ENCODE measurements around the gene CTIF.

Gene CTIF

DNA sequence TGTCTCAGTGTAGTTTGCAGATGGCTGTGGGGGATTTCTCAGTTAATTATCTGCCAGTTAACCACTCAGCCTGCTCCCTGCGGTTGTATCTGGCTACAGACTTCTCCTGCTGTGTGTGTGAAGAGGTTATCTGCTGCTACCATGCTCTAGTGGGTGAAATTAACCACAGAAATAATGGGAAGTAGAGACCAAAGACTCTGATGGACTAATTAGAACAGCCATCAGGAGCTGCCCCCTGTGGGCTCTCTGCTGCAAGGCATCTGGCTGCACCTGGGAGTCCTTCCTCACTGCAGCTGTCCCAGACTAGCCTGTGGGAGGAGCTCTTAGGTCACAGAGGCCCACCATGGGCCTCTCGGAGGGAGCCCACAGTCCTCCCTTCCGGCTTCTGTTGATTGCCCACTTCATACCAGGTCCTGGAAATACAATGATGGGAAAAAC is 66.6 kb downstream of the CTIF start:
- ATAC-seq, result no peak

DNA sequence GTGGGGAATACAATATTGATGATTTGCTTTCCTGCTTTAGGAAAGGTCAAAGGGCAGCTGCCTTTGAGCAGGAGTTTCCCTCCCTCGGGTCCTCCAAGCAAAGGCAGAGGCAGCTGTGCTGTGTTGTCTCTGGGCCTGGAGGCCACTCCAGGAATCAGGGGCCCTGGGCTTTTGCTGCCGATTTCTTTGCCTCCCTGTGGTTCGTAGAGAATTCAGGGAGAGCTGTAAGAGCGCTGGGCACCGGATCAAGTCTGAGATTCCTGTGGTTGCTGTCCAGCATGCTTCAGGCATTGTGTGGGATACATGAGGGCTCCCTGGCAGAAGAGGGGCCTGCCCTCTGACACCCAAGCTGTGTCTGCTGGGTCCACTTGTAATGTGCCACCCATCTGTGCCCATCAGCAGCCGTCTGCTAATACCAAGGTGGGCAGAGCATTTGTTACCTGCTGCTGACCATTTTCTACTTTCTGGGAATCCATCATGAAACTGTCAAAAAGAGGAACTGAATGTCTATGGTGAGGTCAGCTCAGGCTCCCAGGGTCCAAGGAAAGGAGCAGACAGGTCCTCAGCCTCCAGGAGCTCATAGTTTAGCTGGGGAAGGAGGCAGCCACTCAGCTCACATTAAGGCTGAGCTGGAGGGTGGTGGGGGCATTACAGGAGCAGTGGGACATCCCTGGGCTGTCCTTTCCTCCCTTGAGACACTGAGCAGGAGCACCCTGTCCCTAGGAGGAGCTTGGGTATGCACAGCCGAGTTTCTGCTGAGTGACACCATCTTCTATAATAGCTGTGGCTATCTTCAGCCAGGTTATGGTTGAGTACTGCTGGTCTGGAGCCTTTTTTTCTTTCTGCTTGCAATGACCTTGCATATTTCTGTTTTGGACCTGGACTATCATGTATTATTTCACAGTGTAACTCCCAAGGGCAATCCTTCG is 68.5 kb downstream of the CTIF start:
- no peak for ATAC-seq

DNA sequence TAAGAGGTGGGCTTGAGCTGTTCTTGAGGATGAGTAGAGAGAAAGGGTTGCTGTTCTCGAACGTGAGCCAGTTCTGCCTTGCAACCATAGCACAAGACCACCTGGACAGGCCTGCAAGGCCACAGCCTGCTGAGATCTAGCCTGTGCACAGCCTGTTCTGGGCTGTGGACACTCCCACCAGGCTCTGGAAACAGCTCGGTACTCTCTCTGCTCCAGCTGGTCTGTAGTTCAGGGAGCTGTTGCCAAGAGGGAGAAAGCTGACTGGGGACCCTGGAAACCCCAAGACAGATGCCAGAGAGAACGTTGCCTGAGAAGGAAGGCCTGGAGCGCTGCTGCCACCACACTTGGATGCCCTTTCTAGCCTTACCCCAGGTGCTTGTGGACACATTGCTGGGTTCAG is 69.8 kb downstream of the CTIF start:
- no peak for ATAC-seq

DNA sequence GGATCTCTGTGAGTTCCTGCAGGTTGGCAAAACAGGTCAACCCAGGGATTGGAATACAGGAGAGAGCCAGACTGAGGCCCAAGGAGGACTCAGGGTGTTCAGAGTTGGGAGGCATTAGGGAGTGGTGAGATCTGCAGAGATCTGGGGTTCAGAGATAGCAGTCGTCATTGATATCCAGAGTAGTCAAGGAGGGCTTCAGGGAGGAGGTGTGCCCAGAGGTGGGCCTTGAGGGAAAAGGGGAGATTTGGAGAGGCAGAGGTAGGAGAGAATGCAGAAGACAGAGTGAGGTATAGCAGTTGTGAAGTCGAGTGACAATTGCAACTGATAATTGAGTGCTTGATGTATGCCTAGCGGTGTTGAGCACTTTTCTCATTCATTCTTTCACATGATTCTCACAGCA is 70.3 kb downstream of the CTIF start:
- ATAC-seq, result no peak

DNA sequence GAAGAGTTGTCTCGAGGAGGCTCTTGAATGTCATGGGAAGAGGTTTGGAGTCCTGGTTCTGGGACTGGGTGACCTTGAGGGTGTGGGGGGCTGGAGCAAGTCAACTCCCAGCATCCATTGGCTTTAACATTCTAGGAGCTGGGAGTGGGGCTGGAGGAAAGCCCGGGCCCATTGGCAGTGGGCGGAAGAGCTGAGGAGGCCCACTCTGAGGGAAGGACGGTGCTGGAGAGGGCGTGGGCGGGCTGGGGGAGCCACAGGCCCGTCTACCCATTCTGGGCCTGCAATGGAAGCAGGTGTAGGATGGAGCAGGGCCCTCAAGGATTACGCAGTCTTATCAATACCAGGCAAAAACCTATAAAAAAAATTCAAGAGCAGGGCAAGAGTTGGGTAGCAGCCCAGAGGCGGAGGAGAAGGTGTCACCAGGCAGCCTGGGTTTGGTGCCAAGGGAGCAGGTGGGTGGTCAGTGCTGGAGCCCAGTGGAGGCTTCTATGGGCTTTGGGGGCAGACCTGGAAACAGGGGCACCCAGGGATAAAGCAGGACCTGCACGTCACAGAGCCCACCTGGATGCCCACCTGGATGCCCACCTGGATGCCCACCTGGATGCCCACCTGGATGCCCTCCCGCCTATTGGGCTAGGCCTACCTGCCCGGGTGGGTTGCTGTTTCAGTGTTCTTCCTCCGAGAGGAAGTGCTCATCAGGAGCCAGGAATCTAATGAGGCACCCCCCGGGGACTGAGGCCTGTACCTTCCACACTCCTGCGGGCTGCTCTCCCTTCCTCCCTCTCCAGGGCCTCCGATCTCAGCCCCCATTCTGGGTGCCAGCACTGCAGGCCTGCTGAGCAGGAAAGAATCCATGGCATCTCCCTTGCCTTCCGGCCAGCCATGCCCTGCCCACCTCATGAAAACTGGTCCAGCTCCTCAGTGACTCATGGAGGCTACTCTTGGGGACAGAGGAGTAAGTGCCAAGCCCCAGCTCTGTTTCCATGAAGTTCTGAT is 71.3 kb downstream of the CTIF start:
- no peak for ATAC-seq

- no peak for ATAC-seq
Measured at GRCh38 chr18:48611203-48611602, 72.4 kb downstream of the CTIF start.

- no peak for ATAC-seq
Measured at GRCh38 chr18:48611785-48612480, 73.1 kb downstream of the CTIF start.

- no peak for ATAC-seq
Measured at GRCh38 chr18:48612511-48612910, 73.7 kb downstream of the CTIF start.

- ATAC-seq, result no peak
Measured at GRCh38 chr18:48612917-48613316, 74.1 kb downstream of the CTIF start.

GRCh38 chr18:48613589-48614404 is 75.0 kb downstream of the CTIF start:
- no peak for ATAC-seq

- ATAC-seq, result no peak
Measured at GRCh38 chr18:48615566-48616401, 77.0 kb downstream of the CTIF start.

DNA sequence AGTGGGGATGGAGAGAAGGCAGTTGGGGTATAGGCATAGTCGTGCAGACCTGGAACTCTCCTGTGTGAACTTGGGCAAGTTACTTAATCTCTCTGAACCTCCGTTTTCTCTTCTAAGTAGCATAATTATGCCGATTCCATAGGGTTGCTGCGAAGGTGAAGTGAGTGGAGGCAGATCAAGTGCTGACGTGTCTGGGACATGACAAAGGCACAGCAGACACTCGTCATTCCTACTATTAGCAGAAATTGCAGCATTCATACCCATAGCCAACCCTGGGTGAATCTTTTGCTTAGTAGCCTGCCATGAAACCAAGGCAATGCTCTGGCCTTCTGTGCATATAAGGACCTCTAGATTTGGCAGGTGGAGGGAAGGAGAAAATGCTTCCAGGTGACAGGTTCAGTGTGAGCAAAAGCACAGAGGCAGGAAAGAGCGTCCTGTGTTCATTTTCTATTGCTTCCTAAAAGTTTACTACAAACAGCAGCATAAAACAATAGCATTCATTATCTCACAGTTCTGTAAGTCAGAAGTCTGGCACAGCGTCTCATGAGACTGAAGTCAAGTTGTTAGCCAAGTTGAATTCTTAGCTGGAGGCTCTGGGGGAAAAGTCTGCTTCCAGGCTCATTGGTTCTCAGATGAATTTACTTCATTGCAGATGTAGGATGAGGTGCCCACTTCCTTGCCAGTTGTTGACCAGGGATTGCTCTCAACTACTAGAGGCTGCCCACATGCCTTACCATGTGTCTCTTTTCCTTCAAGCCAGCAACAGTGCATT is 77.8 kb downstream of the CTIF start:
- ATAC-seq, result no peak

DNA sequence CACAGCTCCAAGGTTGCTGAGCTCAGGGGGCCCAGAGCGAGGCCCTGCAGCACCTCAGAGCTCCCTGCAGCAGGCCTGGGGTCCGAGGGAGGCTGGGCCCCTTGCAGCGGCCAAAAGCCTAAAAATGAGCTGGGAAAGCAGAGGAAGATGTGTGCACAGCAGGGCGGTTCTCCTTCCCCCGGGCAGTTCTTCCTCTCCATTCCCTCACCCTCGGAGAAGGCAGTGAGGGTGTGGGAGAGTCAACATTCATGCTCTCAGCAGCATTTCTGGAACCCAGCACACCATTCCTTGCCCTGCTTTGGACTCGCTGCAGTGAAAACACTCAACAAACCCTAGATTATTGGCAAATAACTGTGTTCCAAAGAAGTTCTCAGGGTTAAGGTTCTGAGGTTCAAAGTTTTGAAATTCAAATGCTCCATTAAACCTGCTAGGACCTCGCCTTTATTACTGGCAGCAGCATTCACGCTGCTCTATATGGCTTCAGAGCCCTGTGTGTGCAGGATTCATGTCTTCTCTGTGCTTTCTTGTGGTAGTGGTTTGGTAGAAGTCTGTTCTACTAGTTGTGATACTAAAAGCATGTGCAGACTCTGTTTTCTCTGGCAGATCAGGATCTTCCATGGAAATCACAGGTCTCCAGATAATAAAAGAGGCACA is 79.1 kb downstream of the CTIF start:
- ATAC-seq, result no peak

DNA sequence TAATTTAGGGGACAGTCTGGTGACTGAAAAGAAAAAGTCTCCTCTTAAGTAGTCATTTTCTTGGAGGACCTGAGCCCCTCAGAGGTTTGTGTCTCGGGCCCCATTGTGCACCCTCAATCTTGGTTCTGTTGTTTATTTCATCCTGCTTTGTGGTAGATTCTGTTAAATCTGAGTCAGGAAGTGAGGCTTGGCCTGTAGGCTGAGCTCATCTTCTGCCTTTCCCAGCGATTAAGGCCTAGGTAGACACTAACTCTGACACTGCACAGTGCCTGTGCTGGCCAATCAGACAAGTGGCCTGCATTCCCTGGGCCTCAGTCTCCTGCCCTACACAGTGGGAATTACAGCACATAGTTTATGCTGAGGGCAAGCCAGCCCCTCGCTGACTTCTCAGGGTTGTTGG is 80.2 kb downstream of the CTIF start:
- ATAC-seq, result no peak

GRCh38 chr18:48619501-48619900 is 80.7 kb downstream of the CTIF start:
- ATAC-seq, result no peak

DNA sequence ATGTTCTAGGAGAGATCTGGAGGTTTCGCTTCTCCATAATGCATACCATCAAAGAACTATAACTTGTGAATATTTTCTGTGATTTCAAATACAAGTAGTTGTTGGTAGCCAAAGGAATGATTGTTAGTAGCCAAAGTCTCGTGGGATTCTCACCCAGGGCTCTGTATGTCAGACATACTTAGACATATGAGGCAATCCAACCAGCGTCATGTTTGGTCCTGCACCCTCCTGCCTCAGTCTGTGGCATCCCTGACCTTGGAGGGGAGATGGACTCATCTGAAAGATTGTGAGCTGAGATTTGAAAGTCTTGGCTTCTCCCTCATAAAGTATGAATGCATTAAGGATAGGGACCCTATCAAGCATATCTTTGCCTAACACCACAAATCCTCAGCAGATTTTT is 81.2 kb downstream of the CTIF start:
- no peak for ATAC-seq

DNA sequence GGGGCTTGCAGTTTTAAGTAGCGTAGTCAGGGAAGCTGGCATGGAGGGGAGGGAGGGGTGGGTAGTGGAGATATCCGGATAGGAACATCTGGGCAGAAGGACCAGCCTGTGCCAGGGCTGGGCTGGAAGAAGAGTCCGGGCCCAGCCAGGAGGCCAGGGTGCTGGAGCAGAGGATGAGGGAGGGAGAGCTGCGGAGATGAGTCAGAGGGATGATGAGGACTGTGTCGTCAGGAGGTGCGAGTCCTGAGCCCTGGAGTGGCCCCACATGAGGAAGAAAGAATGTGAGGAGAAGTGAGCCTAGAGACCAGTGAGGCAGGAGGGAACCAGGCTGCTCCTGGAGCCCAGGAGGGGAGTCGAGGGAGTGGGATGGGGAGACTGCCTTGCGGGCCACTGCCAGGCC is 82.4 kb downstream of the CTIF start:
- ATAC-seq, result no peak

DNA sequence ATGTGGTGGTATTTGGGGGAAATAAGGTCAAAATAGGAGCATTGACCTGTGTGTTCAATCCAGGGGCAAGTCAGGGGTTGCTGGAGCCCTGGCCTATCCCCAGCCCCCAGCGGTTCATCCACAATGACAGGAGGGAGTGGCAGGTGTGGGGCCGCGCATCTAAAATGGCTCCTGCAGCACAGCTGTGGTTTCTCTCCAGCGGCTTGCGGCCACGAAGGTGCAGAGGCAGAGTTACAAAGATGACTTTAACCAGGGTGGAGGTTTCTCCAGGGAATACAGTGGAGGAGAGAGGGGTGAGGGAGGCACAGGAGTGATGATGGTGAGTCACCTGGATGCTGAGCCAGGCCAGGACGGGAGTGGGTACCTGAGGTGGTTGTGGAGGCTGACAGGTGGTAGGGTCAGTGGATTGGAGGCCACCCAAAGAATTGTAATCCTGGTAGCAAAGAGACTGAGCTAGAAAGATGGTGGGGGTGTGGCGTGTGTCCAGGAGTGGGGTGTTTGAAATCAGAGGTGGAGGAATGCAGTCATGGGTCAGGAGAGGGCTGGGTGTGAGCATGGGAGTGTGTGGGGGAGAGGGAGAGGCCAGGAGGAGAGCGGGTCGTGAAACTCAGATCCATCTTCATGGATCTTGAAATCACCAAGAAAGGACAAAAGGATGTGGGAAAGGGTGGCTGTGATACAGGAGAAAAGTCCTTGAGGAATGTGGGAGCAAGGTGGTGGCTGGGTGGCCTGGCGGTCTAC is 83.2 kb downstream of the CTIF start:
- no peak for ATAC-seq

- ATAC-seq, result peak in 1 of 2 donors; percentile 32
Measured at GRCh38 chr18:48622911-48623431, 84.1 kb downstream of the CTIF start.

Data from activated CD4-positive, CD25-positive, alpha-beta regulatory T cell treated with anti-CD3 and anti-CD28 coated beads, Interleukin-2, amount 50 U/mL, for 24 hours (primary cell).